Neural cell (in vitro differentiated cells): ENCODE results near the gene ROS1.

Source experiments
- RAD21 ChIP-seq: fragments of 450-650 bp; conservative IDR thresholded peaks from 2 replicates; pipeline ENCODE4 v1.6.1; 2014; ENCODE audit warnings: antibody characterized with exemption, mild to moderate bottlenecking, moderate library complexity
- TF ChIP-seq, protein P1 (sequence below): fragments of 450-650 bp; IDR thresholded peaks from 2 replicates; pipeline ENCODE4 v1.5.1; 2014; ENCODE audit warnings: antibody characterized with exemption, mild to moderate bottlenecking, moderate library complexity; ENCODE audit not compliant: poor library complexity, severe bottlenecking

DNA sequence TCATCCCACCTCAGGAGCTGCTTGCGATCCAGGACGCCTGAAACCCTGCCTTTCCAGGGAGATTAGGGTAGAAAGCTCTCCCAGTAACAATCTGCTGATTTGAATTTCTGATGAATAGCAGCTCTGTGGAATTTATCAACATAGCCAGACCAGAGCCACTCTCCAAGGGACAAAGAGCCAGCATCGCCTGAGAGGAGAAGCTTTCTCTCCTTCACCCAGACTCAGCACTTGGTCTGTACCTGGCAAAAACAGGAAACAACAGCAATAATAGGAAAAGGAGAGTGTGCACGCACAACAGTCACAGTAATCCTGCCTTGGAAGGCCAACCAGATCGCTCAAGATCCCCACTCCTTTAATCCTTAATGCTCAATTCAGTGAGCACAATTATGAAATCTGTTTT lies 22.3 kb upstream of the ROS1 start:
- TF ChIP-seq, protein P1, sequence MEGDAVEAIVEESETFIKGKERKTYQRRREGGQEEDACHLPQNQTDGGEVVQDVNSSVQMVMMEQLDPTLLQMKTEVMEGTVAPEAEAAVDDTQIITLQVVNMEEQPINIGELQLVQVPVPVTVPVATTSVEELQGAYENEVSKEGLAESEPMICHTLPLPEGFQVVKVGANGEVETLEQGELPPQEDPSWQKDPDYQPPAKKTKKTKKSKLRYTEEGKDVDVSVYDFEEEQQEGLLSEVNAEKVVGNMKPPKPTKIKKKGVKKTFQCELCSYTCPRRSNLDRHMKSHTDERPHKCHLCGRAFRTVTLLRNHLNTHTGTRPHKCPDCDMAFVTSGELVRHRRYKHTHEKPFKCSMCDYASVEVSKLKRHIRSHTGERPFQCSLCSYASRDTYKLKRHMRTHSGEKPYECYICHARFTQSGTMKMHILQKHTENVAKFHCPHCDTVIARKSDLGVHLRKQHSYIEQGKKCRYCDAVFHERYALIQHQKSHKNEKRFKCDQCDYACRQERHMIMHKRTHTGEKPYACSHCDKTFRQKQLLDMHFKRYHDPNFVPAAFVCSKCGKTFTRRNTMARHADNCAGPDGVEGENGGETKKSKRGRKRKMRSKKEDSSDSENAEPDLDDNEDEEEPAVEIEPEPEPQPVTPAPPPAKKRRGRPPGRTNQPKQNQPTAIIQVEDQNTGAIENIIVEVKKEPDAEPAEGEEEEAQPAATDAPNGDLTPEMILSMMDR, result no peak
- no peak for TF ChIP-seq RAD21
